DOHH2 (cell line): Measurements from ENCODE around the gene SLIRP.

Source experiments
- CTCF ChIP-seq: fragments of 200-600 bp; sonication (generic); IDR thresholded peaks from one replicate; pipeline ENCODE4 v1.5.1; 2014; ENCODE audit warnings: antibody characterized with exemption, mild to moderate bottlenecking, low read depth, low read length; ENCODE audit not compliant: poor library complexity, severe bottlenecking
- EZH2phosphoT487 ChIP-seq: fragments of 200-600 bp; sonication (generic); IDR thresholded peaks from 2 replicates; pipeline ENCODE4 v1.6.1; 2017; ENCODE audit warnings: borderline replicate concordance, mild to moderate bottlenecking, antibody characterized with exemption, low read length, moderate library complexity, mixed read lengths

GRCh38 chr14:77667331-77667730 is 40.6 kb upstream of the SLIRP start:
- TF ChIP-seq CTCF, result no peak
- no peak for TF ChIP-seq EZH2phosphoT487
